Upper lobe of left lung (tissue), 6 donors: Measurements from ENCODE around the gene GNPTAB. TPM values are rescaled to one million over a fixed set of nuclear protein-coding genes. Genes with fewer than 3 reads are reported as not detected.
A peak's percentile ranks its signal among the peaks of the same experiment; 100 is the strongest.

ENCODE experiments used
- ATAC-seq, 2 donors: fragments of 200-7000 bp; cut with Tn5 transposase; one replicate each; pipeline ENCODE4 v1.9.1; 2022; ENCODE audit warnings: mild to moderate bottlenecking in 2 of 2, moderate library complexity in 2 of 2; ENCODE audit not compliant: low FRiP score in 2 of 2
- DNase-seq, 2 donors: peaks; one replicate each; pipeline ENCODE4 v3.0.0-alpha.2; 2019 to 2020
- H3K27ac ChIP-seq, 4 donors: fragments of 200-600 bp; sonication (generic); one replicate each; pipeline ENCODE4 v1.5.1; 2016 to 2019
- H3K27me3 ChIP-seq, 4 donors: fragments of 200-600 bp; sonication (generic); one replicate each; pipeline ENCODE4 v1.5.1; 2017 to 2019
- H3K36me3 ChIP-seq, 4 donors: fragments of 200-600 bp; sonication (generic); one replicate each; pipeline ENCODE4 v1.5.1; 2016 to 2019
- H3K4me1 ChIP-seq, 4 donors: fragments of 200-600 bp; sonication (generic); one replicate each; pipeline ENCODE4 v1.5.1; 2018 to 2019
- H3K4me3 ChIP-seq, 4 donors: fragments of 200-600 bp; sonication (generic); one replicate each; pipeline ENCODE4 v1.5.1; 2017 to 2019; ENCODE audit warnings: mild to moderate bottlenecking in 2 of 4, moderate library complexity in 1 of 4
- H3K9me3 ChIP-seq, 4 donors: fragments of 200-600 bp; sonication (generic); one replicate each; pipeline ENCODE4 v1.5.1; 2018 to 2019
- CTCF ChIP-seq, 6 experiments: fragments of 450-650 bp in 4 of 6; fragments of 200-600 bp in 2 of 6; sonication (generic) in 2 of 6; IDR thresholded peaks; one replicate each; pipeline ENCODE4 v1.5.1; 2016 to 2019; ENCODE audit warnings: antibody characterized with exemption in 6 of 6
- EP300 ChIP-seq, 4 donors: sonication (generic); formaldehyde crosslinking; IDR thresholded peaks; one replicate each; pipeline ENCODE4 v1.5.1; 2017; ENCODE audit warnings: antibody characterized with exemption in 4 of 4, control low read depth in 2 of 4
- POLR2A ChIP-seq, 4 donors: fragments of 450-650 bp; IDR thresholded peaks; one replicate each; pipeline ENCODE4 v1.5.1; 2016 to 2017; ENCODE audit warnings: antibody characterized with exemption in 4 of 4, mild to moderate bottlenecking in 2 of 4
- POLR2AphosphoS5 ChIP-seq, 2 donors: sonication (generic); formaldehyde crosslinking; IDR thresholded peaks; one replicate each; pipeline ENCODE4 v1.5.1; 2017; ENCODE audit warnings: antibody characterized with exemption in 2 of 2
- WGBS, 2 donors: methylation state at CpG; one replicate each; pipeline ENCODE4 v1.1.5; 2017 to 2018; 5-methylcytosine and 5-hydroxymethylcytosine counted together
- total RNA-seq, 6 donors: library from RNA; depleted of rRNA in 4 of 6; stranded (reverse); fragments of >200 nt in 4 of 6; gene quantifications; one replicate each; pipeline versions ENCODE4 v1.1.0 to v1.2.1, GENCODE V29; 2016 to 2021
- donor health status: DM: no; HTN: no; CAD: no; lungs with moderate emphysema.
- donor health status: DM: no; HTN: yes; CAD: no; lungs with severe emphysema.

The GNPTAB gene
- total RNA-seq, 6 donors from 2014 or later, result 45.8 to 73.3 (median 57.5) TPM

DNA sequence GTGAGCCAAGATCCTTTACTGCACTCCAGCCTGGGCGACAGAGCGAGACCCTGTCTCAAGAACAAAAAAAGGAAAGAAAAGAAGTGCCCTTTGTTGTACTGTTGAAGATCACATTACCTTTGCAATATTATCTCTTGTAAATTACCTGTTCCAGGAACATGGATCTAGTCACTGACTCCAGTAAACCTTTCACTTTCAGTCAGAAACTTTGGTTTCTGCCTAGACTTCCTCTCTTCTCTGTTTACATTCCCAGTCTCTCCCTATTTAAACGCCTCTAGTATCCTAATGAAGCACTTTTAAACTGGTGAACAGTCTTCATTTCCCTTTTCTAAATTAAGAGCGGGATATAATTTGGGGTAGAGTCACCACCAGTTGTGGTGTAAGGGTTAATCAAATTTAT is 120.5 kb downstream of the GNPTAB start:
- Histone ChIP-seq H3K36me3 (no peaks in the 10 kb centered on the region), H3K4me3 (no peak overlapping the region), H3K9me3 (no peaks in the 10 kb centered on the region), H3K4me1 (peaks cover 4 to 25% (median 14%) of the 10 kb centered on the region in 4 donors), H3K27me3 (no peaks in the 10 kb centered on the region), H3K27ac (no peak overlapping the region)
- 77 to 81% methylated on average over 4 of the region's 4 CpGs for WGBS, 2 donors
- ATAC-seq (no peak), DNase-seq (no peak)
- no peak for TF ChIP-seq CTCF (IDR thresholded peaks at IDR 0.05)
- no peak for TF ChIP-seq POLR2A (IDR thresholded peaks at IDR 0.05)
- TF ChIP-seq EP300 (IDR thresholded peaks at IDR 0.05), result no peak
- no peak for TF ChIP-seq POLR2AphosphoS5 (IDR thresholded peaks at IDR 0.05)

GRCh38 chr12:101707131-101707782 is 123.5 kb downstream of the GNPTAB start:
- Histone ChIP-seq H3K4me1 (peaks cover 12 to 34% (median 16%) of the 10 kb centered on the region in 4 donors), H3K27me3 (no peaks in the 10 kb centered on the region), H3K4me3 (no peak overlapping the region), H3K27ac (peak overlapping the region in 1 of 4 donors; percentile 35), H3K36me3 (no peaks in the 10 kb centered on the region), H3K9me3 (no peaks in the 10 kb centered on the region)
- DNase-seq, result no peak
- no peak for TF ChIP-seq POLR2AphosphoS5 (IDR thresholded peaks at IDR 0.05)
- no peak for TF ChIP-seq POLR2A (IDR thresholded peaks at IDR 0.05)
- no peak for TF ChIP-seq CTCF (IDR thresholded peaks at IDR 0.05)
- peak in 1 of 4 donors; percentile 3 for TF ChIP-seq EP300 (IDR thresholded peaks at IDR 0.05)
- ATAC-seq, result peak; percentile 29 to 79

DNA sequence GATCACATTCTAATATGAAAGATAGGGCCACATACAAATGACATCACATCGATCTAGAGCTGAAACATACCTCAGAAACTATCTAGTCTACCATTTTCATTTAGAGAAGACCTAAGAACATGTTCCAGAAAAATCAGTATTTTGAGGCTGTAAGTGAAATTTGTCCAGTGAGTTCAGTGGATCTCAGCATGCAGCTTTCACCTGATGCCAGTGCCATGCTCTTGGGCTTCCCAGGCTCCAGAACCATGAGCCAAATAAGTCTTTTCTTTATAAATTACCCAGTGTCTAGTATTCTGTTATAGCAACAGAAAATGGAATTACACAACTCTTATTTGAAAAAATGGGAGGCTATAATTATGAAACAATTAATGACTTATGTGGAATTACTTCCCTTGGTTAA is 124.4 kb downstream of the GNPTAB start:
- DNase-seq (no peak), ATAC-seq (no peak)
- Histone ChIP-seq H3K4me1 (peaks cover 16 to 42% (median 20%) of the 10 kb centered on the region in 4 donors), H3K9me3 (no peaks in the 10 kb centered on the region), H3K36me3 (no peaks in the 10 kb centered on the region), H3K27ac (peak overlapping the region in 1 of 4 donors; percentile 6), H3K27me3 (no peaks in the 10 kb centered on the region), H3K4me3 (no peak overlapping the region)
- WGBS, 2 donors, result 96 to 100% methylated on average over 1 of the region's 1 CpG
- TF ChIP-seq CTCF (IDR thresholded peaks at IDR 0.05) (no peak), POLR2AphosphoS5 (IDR thresholded peaks at IDR 0.05) (no peak), EP300 (IDR thresholded peaks at IDR 0.05) (no peak), POLR2A (IDR thresholded peaks at IDR 0.05) (no peak)

DNA sequence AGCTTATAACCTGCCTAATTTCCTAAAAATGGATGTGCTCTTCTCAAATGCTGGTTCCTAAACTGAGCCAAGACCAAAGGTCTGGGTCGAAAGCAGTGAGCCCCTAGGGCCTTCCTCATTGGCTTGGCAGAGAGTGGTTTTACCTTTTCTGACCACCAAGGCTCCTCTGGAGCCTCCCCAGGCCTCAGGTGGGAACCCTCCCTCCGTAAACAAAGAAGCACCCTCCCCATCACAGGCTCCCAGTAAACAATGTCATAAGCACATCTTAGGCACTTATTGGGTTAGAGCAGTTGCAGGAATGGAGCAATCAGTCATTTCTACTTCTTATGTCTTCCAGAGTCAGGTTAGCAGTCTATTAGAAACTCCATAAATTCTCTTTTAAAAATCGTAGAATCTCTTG is 127.3 kb downstream of the GNPTAB start:
- Histone ChIP-seq H3K4me1 (peaks cover 26 to 67% (median 40%) of the 10 kb centered on the region in 4 donors), H3K36me3 (no peaks in the 10 kb centered on the region), H3K27me3 (no peaks in the 10 kb centered on the region), H3K4me3 (no peak overlapping the region), H3K27ac (no peak overlapping the region), H3K9me3 (no peaks in the 10 kb centered on the region)
- no peak for TF ChIP-seq EP300 (IDR thresholded peaks at IDR 0.05)
- no peak for TF ChIP-seq POLR2AphosphoS5 (IDR thresholded peaks at IDR 0.05)
- TF ChIP-seq CTCF (IDR thresholded peaks at IDR 0.05), result no peak
- no peak for TF ChIP-seq POLR2A (IDR thresholded peaks at IDR 0.05)
- ATAC-seq (no peak), DNase-seq (no peak)
- WGBS, 2 donors, result 85 to 90% methylated on average over 3 of the region's 3 CpGs

DNA sequence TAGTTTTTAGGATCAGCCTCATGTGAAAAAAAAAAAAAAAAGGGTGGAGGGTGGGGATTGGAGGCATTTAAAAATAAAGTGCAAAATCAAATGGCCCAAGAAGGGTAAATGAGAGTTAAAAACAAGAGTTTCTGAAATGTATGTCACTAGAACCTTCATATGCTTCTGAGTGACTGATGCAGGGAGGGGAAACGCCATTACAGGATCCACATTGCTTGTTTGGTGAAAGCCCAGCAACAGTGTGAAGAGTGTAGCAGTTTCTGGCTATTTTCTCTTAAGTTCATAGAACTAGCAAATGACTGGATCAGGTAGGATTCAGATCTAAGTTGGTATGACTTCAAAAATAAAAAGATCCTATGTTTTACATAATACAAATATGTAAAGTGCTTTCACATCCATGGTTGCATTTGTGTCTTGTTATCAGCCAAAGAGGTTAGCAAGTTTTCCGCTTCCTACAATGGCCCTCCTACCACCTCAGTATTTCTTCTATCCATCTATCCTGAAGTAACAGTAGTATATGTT is 130.4 kb downstream of the GNPTAB start:
- Histone ChIP-seq H3K4me1 (peaks cover 30 to 67% (median 52%) of the 10 kb centered on the region in 4 donors), H3K4me3 (peak overlapping the region in 2 of 4 donors; percentile 94), H3K36me3 (no peaks in the 10 kb centered on the region), H3K27me3 (no peaks in the 10 kb centered on the region), H3K27ac (no peak overlapping the region), H3K9me3 (no peaks in the 10 kb centered on the region)
- DNase-seq (no peak), ATAC-seq (no peak)
- WGBS, 2 donors, result 81 to 89% methylated on average over 2 of the region's 2 CpGs
- TF ChIP-seq POLR2A (IDR thresholded peaks at IDR 0.05), result no peak
- TF ChIP-seq CTCF (IDR thresholded peaks at IDR 0.05), result no peak
- no peak for TF ChIP-seq EP300 (IDR thresholded peaks at IDR 0.05)
- no peak for TF ChIP-seq POLR2AphosphoS5 (IDR thresholded peaks at IDR 0.05)
